Vagina (tissue), 2 donors: ENCODE data around the gene SYT2. TPM values are rescaled to one million over a fixed set of nuclear protein-coding genes. Genes with fewer than 3 reads are reported as not detected.
"Not testable (repeated sequence)": the region's sequence is repeated elsewhere in the genome, so short reads cannot be mapped to it uniquely, and the experiment has no call there.

Experiments used
- DNase-seq, 2 donors: peaks; one replicate each; pipeline ENCODE4 v3.0.0-alpha.2; 2017; ENCODE audit errors: extremely low spot score in 2 of 2
- H3K27ac ChIP-seq: fragments of 200-600 bp; sonication (generic); one replicate; pipeline ENCODE4 v1.5.1; 2019
- H3K27me3 ChIP-seq: fragments of 200-600 bp; sonication (generic); one replicate; pipeline ENCODE4 v1.5.1; 2019
- H3K36me3 ChIP-seq, 2 donors: fragments of 200-600 bp; sonication (generic); one replicate each; pipeline ENCODE4 v1.5.1; 2017 to 2019
- H3K4me1 ChIP-seq: fragments of 200-600 bp; sonication (generic); one replicate; pipeline ENCODE4 v1.5.1; 2019
- H3K4me3 ChIP-seq, 2 donors: fragments of 200-600 bp; sonication (generic); 1 replicate in 1 of 2; 2 replicates in 1 of 2; pipeline ENCODE4 v1.5.1; 2016 to 2019
- H3K9me3 ChIP-seq: fragments of 200-600 bp; sonication (generic); one replicate; pipeline ENCODE4 v1.5.1; 2019
- CTCF ChIP-seq, 3 experiments: fragments of 450-650 bp in 2 of 3; fragments of 200-600 bp in 1 of 3; sonication (generic) in 1 of 3; IDR thresholded peaks; one replicate each; pipeline ENCODE4 v1.5.1; 2017 to 2019; ENCODE audit warnings: antibody characterized with exemption in 3 of 3, mild to moderate bottlenecking in 2 of 3, moderate library complexity in 2 of 3
- POLR2A ChIP-seq, 2 donors: fragments of 450-650 bp; IDR thresholded peaks; one replicate each; pipeline ENCODE4 v1.6.1; 2017; ENCODE audit warnings: antibody characterized with exemption in 2 of 2, mild to moderate bottlenecking in 2 of 2, moderate library complexity in 2 of 2
- POLR2AphosphoS5 ChIP-seq, 2 donors: sonication (generic); formaldehyde crosslinking; IDR thresholded peaks; one replicate each; pipeline ENCODE4 v1.9.0; 2017; ENCODE audit warnings: antibody characterized with exemption in 2 of 2, mild to moderate bottlenecking in 2 of 2, low read depth in 1 of 2; ENCODE audit not compliant: insufficient read depth in 1 of 2
- intact Hi-C: fragments of 100-400 bp; cut with DNase I; formaldehyde crosslinking; loops from one replicate; pipeline ENCODE4 v1.15.1; 2023
- total RNA-seq: library from RNA; depleted of rRNA; stranded (reverse); fragments of >200 nt; gene quantifications from one replicate; pipeline ENCODE4 v1.2.3, GENCODE V29; 2016

The SYT2 gene
- total RNA-seq, 1 donor from 2014 or later: not detected

GRCh38 chr1:202621446-202621845 is 88.8 kb downstream of the SYT2 start:
- TF ChIP-seq POLR2A (IDR thresholded peaks at IDR 0.05) (no peak), CTCF (IDR thresholded peaks at IDR 0.05) (no peak), POLR2AphosphoS5 (IDR thresholded peaks at IDR 0.05; ENCODE audit: insufficient read depth in 1 of 2, low read depth in 1 of 2) (no peak)
- no peak overlapping the region for H3K4me3 ChIP-seq
- H3K36me3 ChIP-seq: no peaks in the 10 kb centered on the region
- intact Hi-C loops: no loop called here
- H3K27ac ChIP-seq: no peak overlapping the region
- H3K27me3 ChIP-seq: no peaks in the 10 kb centered on the region
- no peak for DNase-seq
- H3K4me1 ChIP-seq: peaks cover 8% of the 10 kb centered on the region
- no peaks in the 10 kb centered on the region for H3K9me3 ChIP-seq

- peaks cover 17% of the 10 kb centered on the region for H3K4me1 ChIP-seq
- intact Hi-C loops, H3K27me3 ChIP-seq, DNase-seq, H3K4me3 ChIP-seq, H3K27ac ChIP-seq, H3K9me3 ChIP-seq, H3K36me3 ChIP-seq: not testable (repeated sequence)
These were observed 90.2 kb downstream of the SYT2 start for GRCh38 chr1:202620036-202620435.

- intact Hi-C loops: no loop called here
- Histone ChIP-seq H3K4me1 (peaks cover 23% of the 10 kb centered on the region), H3K36me3 (no peaks in the 10 kb centered on the region), H3K27ac (no peak overlapping the region), H3K4me3 (no peak overlapping the region), H3K9me3 (no peaks in the 10 kb centered on the region), H3K27me3 (no peaks in the 10 kb centered on the region)
- no peak for TF ChIP-seq CTCF (IDR thresholded peaks at IDR 0.05)
- no peak for TF ChIP-seq POLR2AphosphoS5 (IDR thresholded peaks at IDR 0.05; ENCODE audit: insufficient read depth in 1 of 2, low read depth in 1 of 2)
- TF ChIP-seq POLR2A (IDR thresholded peaks at IDR 0.05): no peak
- no peak for DNase-seq
These were observed 90.7 kb downstream of the SYT2 start for GRCh38 chr1:202619505-202619904.

GRCh38 chr1:202619012-202619411 is 91.2 kb downstream of the SYT2 start:
- H3K4me3 ChIP-seq, H3K36me3 ChIP-seq, H3K27ac ChIP-seq, H3K9me3 ChIP-seq, intact Hi-C loops, H3K27me3 ChIP-seq, DNase-seq: not testable (repeated sequence)
- peaks cover 23% of the 10 kb centered on the region for H3K4me1 ChIP-seq

GRCh38 chr1:202616355-202616915 is 93.8 kb downstream of the SYT2 start:
- H3K4me1 ChIP-seq: peaks cover 15% of the 10 kb centered on the region
- TF ChIP-seq CTCF (IDR thresholded peaks at IDR 0.05) (no peak), POLR2A (IDR thresholded peaks at IDR 0.05) (no peak), POLR2AphosphoS5 (IDR thresholded peaks at IDR 0.05; ENCODE audit: insufficient read depth in 1 of 2, low read depth in 1 of 2) (no peak)
- intact Hi-C loops: no loop called here

GRCh38 chr1:202615501-202616354 is 94.5 kb downstream of the SYT2 start:
- intact Hi-C loops: no loop called here
- TF ChIP-seq CTCF (IDR thresholded peaks at IDR 0.05): no peak
- no peak for TF ChIP-seq POLR2AphosphoS5 (IDR thresholded peaks at IDR 0.05; ENCODE audit: insufficient read depth in 1 of 2, low read depth in 1 of 2)
- TF ChIP-seq POLR2A (IDR thresholded peaks at IDR 0.05): no peak

More at GRCh38 chr1:202616355-202616915, 93.8 kb downstream of the SYT2 start:
- no peak for DNase-seq
- Histone ChIP-seq H3K27me3 (no peaks in the 10 kb centered on the region), H3K36me3 (no peaks in the 10 kb centered on the region), H3K4me3 (no peak overlapping the region), H3K27ac (no peak overlapping the region), H3K9me3 (no peaks in the 10 kb centered on the region)

GRCh38 chr1:202615208-202615500 is 95.1 kb downstream of the SYT2 start:
- intact Hi-C loops, H3K36me3 ChIP-seq, H3K27me3 ChIP-seq, DNase-seq, H3K27ac ChIP-seq, H3K4me3 ChIP-seq, H3K9me3 ChIP-seq: not testable (repeated sequence)
- peaks cover 15% of the 10 kb centered on the region for H3K4me1 ChIP-seq

More at GRCh38 chr1:202615501-202616354, 94.5 kb downstream of the SYT2 start:
- no peaks in the 10 kb centered on the region for H3K36me3 ChIP-seq
- H3K27me3 ChIP-seq: no peaks in the 10 kb centered on the region
- H3K27ac ChIP-seq: no peak overlapping the region
- no peak overlapping the region for H3K4me3 ChIP-seq
- H3K4me1 ChIP-seq: peaks cover 15% of the 10 kb centered on the region
- DNase-seq: no peak
- H3K9me3 ChIP-seq: no peaks in the 10 kb centered on the region

- intact Hi-C loops, H3K27me3 ChIP-seq, H3K4me3 ChIP-seq, DNase-seq, H3K9me3 ChIP-seq, H3K27ac ChIP-seq, H3K36me3 ChIP-seq: not testable (repeated sequence)
- peaks cover 15% of the 10 kb centered on the region for H3K4me1 ChIP-seq
These were observed 95.7 kb downstream of the SYT2 start for GRCh38 chr1:202614363-202615207.
